Measurements from ENCODE around the gene ZNF497. TPM values are rescaled to one million over a fixed set of nuclear protein-coding genes. Genes with fewer than 3 reads are reported as not detected.
A peak's percentile ranks its signal among the peaks of the same experiment; 100 is the strongest.

ZNF497 gene
- 0.93 and 1.0 TPM in 2 replicates for total RNA-seq (2021; fragmentation: NEBNext Ultra II Directional; extraction: Animal tissue kit (Norgen Biotek cat#: 25700))
- polyA plus RNA-seq (2011; rRNA removed), result 1.4 and 2.0 TPM in 2 replicates
- polyA plus RNA-seq (2011; cell fraction: cytosol; rRNA removed), result 1.4 TPM
- polyA plus RNA-seq (2011; cell fraction: nucleus; rRNA removed), result 6.2 TPM
- polyA plus RNA-seq (2012, experiment 1 of 2), result 1.7 to 2.7 TPM (median 2.4 TPM) in 4 replicates
- 1.5 TPM for polyA plus RNA-seq (2012, experiment 2 of 2)
- 0.45 TPM for polyA plus RNA-seq (2013, experiment 1 of 2)
- polyA plus RNA-seq (2013, experiment 2 of 2), result 0.31 TPM
- 1.0 and 1.7 TPM in 2 replicates for polyA minus RNA-seq (2011; rRNA and poly(A)+ RNA removed)
- polyA minus RNA-seq (2011; cell fraction: cytosol; rRNA and poly(A)+ RNA removed), result 2.5 TPM
- polyA minus RNA-seq (2011; cell fraction: nucleus; rRNA and poly(A)+ RNA removed), result 1.7 TPM
- long read RNA-seq, experiment 1, partial matches to known transcripts, result 0 of 2 reads
- long read RNA-seq, experiment 1, other reads (novel, unspliced or antisense), result 2 of 2 reads
- long read RNA-seq, experiment 2, result 0 reads

- no peaks in the 10 kb centered on the region for H3K79me2 ChIP-seq (ENCODE audit: control insufficient read depth in 1 of 2, insufficient read depth in 2 of 2, low read length in 2 of 2)
- peak within 1 kb of the TSS; percentile 82 for H3K27ac ChIP-seq (ENCODE audit: low read depth, low read length)
- no peak within 1 kb of the TSS for H3K14ac ChIP-seq (ENCODE audit: insufficient read length)
- peak within 1 kb of the TSS; percentile 92 for H4K5ac ChIP-seq (ENCODE audit: insufficient read length, low read depth, low read length)
- no peaks in the 10 kb centered on the region for H3K79me1 ChIP-seq (ENCODE audit: low read depth, low read length)
- H3K18ac ChIP-seq (ENCODE audit: extremely low read depth, low read length), result peak within 1 kb of the TSS; percentile 99
- H2BK120ac ChIP-seq (replicated peaks; ENCODE audit: low read depth, low read length), result peak within 1 kb of the TSS; percentile 69
- H2AFZ ChIP-seq (ENCODE audit: low read length), result peak within 1 kb of the TSS; percentile 88; the same call in 1 of the 2 replicates
- H3K9ac ChIP-seq (replicated peaks in 1 of 4; ENCODE audit: extremely low read depth in 1 of 4, low read depth in 3 of 4, low read length in 3 of 4), result peak within 1 kb of the TSS; percentile 65 to 96 (median 95)
- no peak within 1 kb of the TSS for H3K23ac ChIP-seq (ENCODE audit: insufficient read length)
- peak within 1 kb of the TSS; percentile 32 for H3K4ac ChIP-seq (replicated peaks; ENCODE audit: insufficient read length, low read depth, low read length)
- H3K23me2 ChIP-seq (ENCODE audit: low read depth, low read length), result peaks cover 5% of the 10 kb centered on the region
- peak within 1 kb of the TSS; percentile 92 for H2BK12ac ChIP-seq (ENCODE audit: low read depth, low read length)
- H3K4me2 ChIP-seq (ENCODE audit: insufficient read depth in 1 of 2, low read depth in 2 of 2, low read length in 2 of 2), result peak within 1 kb of the TSS; percentile 73 to 94
- H3K4me3 ChIP-seq (ENCODE audit: extremely low read depth in 1 of 4, insufficient read depth in 2 of 4, low read depth in 3 of 4, low read length in 4 of 4), result peak within 1 kb of the TSS; percentile 80 to 97 (median 96)
- FAIRE-seq, result no peak
- no peaks in the 10 kb centered on the region for H3K27me3 ChIP-seq (replicated peaks in 1 of 4; ENCODE audit: control insufficient read depth in 3 of 4, extremely low read depth in 1 of 4, insufficient read depth in 3 of 4, low read length in 3 of 4)
- DNase-seq (ENCODE audit: low read depth in 1 of 2, low spot score in 2 of 2), result peak; percentile 91 to 97
- peak within 1 kb of the TSS; percentile 97 for H4K91ac ChIP-seq (replicated peaks; ENCODE audit: insufficient read length, low read length)
- peak within 1 kb of the TSS; percentile 76; the same call in 1 of the 2 replicates for H2BK15ac ChIP-seq (ENCODE audit: low read length)
- H2AK5ac ChIP-seq (ENCODE audit: low read depth, low read length), result no peak within 1 kb of the TSS; the same call in 1 of the 2 replicates
- peaks cover 0 to 2% (median 0%) of the 10 kb centered on the region in 4 experiments; a peak in 2 of 8 replicates for H3K36me3 ChIP-seq (ENCODE audit: control insufficient read depth in 2 of 4, insufficient read depth in 4 of 4, low read length in 3 of 4)
- 1% methylated on average over 62 of the region's 74 CpGs; no CpG with 5 or more reads in 1 of the 2 experiments for WGBS, 2 experiments (ENCODE audit: extremely low coverage in 1 of 2, insufficient coverage in 1 of 2, insufficient read length in 1 of 2, insufficient replicate concordance in 2 of 2, low coverage in 1 of 2, low lambda C conversion rate in 2 of 2, missing lambda C conversion rate in 1 of 2)
- peak within 1 kb of the TSS; percentile 87 for H3K56ac ChIP-seq (replicated peaks; ENCODE audit: insufficient read length, low read depth, low read length)
- H2BK5ac ChIP-seq (ENCODE audit: low read depth, low read length), result peak within 1 kb of the TSS; percentile 99
- no peaks in the 10 kb centered on the region for H3K9me3 ChIP-seq (ENCODE audit: insufficient read depth in 2 of 2, low read depth in 1 of 2, low read length in 1 of 2)
- peak within 1 kb of the TSS; percentile 99 for H4K8ac ChIP-seq (ENCODE audit: extremely low read depth, insufficient read depth, low read length)
- ChIA-PET CTCF (ENCODE audit: partially characterized antibody) (interaction anchor here (0.8 to 2.1 kb wide), 13 partner anchors 8 to 137 kb away, joined by 3 to 6 read pairs (median 4); no protein-coding TSS in a partner anchor), POLR2A (ENCODE audit: partially characterized antibody) (interaction anchor here (0.5 to 7.8 kb wide), 24 partner anchors 9 to 370 kb away, joined by 3 to 102 read pairs (median 5); partner anchors contain the start of genes A1BG, CHMP2A, RNF225 and RPS5)
- H3K4me1 ChIP-seq (replicated peaks in 1 of 4; ENCODE audit: control insufficient read depth in 3 of 4, insufficient read depth in 4 of 4, low read length in 3 of 4), result peaks cover 0 to 8% (median 4%) of the 10 kb centered on the region in 4 experiments; a peak in 4 of 7 replicates
- no peaks in the 10 kb centered on the region for H4K20me1 ChIP-seq (replicated peaks in 1 of 2; ENCODE audit: control insufficient read depth in 1 of 2, insufficient read depth in 2 of 2, low read length in 2 of 2)
- peak within 1 kb of the TSS; percentile 27; the same call in 1 of the 2 replicates for H2BK20ac ChIP-seq (ENCODE audit: low read length)
- no peak for TF ChIP-seq SUZ12 (IDR thresholded peaks at IDR 0.05; ENCODE audit: low read length)
- TF ChIP-seq TCF12 (IDR thresholded peaks at IDR 0.05; ENCODE audit: low read depth, low read length), result no peak
- TF ChIP-seq USF2 (IDR thresholded peaks at IDR 0.05; ENCODE audit: low read length), result 0 out of 2 replicates have a peak, but pooled peaks have one; percentile 5
- no peak for TF ChIP-seq CBX5 (IDR thresholded peaks at IDR 0.05; ENCODE audit: low read depth, low read length)
- TF ChIP-seq SIN3A (conservative IDR thresholded peaks at IDR 0.05 in 1 of 2, IDR thresholded peaks at IDR 0.05 in 1 of 2; ENCODE audit: low read depth in 1 of 2, low read length in 2 of 2), result peak; percentile 99 to 100
- TF ChIP-seq POLR2A (IDR thresholded peaks at IDR 0.05; ENCODE audit: control extremely low read depth in 1 of 2, low read depth in 2 of 2, low read length in 2 of 2), result peak; percentile 81 to 93
- 0 out of 2 replicates have a peak, but pooled peaks have one; percentile 22 for TF ChIP-seq TEAD4 (IDR thresholded peaks at IDR 0.05; ENCODE audit: low read depth, low read length)
- peak; percentile 39; the same call in 1 of the 2 replicates for TF ChIP-seq SRF (IDR thresholded peaks at IDR 0.05; ENCODE audit: low read depth, low read length)
Observed at GRCh38 chr19:58362272-58362994, at the start of gene ZNF497. Gene ZNF497, minus strand, starts transcription at chr19:58362751. Its CDS starts 5,116 bp downstream, at chr19:58357635.

Measured in H1 (cell line).